Activated T-cell treated with anti-CD3 and anti-CD28 coated beads, Interleukin-2, amount 50 U/mL, for 24 hours (primary cell): Measurements from ENCODE around the gene SPINT3.
A peak's percentile ranks its signal among the peaks of the same experiment; 100 is the strongest.
"Not testable (repeated sequence)": the region's sequence is repeated elsewhere in the genome, so short reads cannot be mapped to it uniquely, and the experiment has no call there.

Experiments used
- DNase-seq: peaks from one replicate; pipeline ENCODE4 v3.0.0-alpha.2; 2020
- H3K27ac Mint-ChIP-seq: 2 replicates; pipeline ENCODE4 v1.8.0; 2020; ENCODE audit warnings: mild to moderate bottlenecking, mixed read lengths
- H3K27me3 Mint-ChIP-seq: 2 replicates; pipeline ENCODE4 v1.8.0; 2020; ENCODE audit warnings: mixed read lengths
- H3K36me3 Mint-ChIP-seq: 2 replicates; pipeline ENCODE4 v1.8.0; 2020; ENCODE audit warnings: low read depth, mixed read lengths
- H3K4me1 Mint-ChIP-seq: 2 replicates; pipeline ENCODE4 v1.8.0; 2020; ENCODE audit warnings: low read depth, mixed read lengths
- H3K4me3 Mint-ChIP-seq: 2 replicates; pipeline ENCODE4 v1.8.0; 2020; ENCODE audit warnings: mild to moderate bottlenecking, moderate library complexity, mixed read lengths
- H3K9me3 Mint-ChIP-seq: 2 replicates; pipeline ENCODE4 v1.8.0; 2020; ENCODE audit warnings: mixed read lengths

SPINT3 gene

GRCh38 chr20:45485388-45485787, 30.0 kb downstream of the SPINT3 start:
- Mint-ChIP-seq H3K27ac (no peak overlapping the region), H3K9me3 (no peaks in the 10 kb centered on the region), H3K4me1 (no peaks in the 10 kb centered on the region), H3K36me3 (no peaks in the 10 kb centered on the region), H3K4me3 (no peak overlapping the region), H3K27me3 (peaks cover 51% of the 10 kb centered on the region)
- no peak for DNase-seq

- no peak overlapping the region for H3K4me3 Mint-ChIP-seq
- H3K36me3 Mint-ChIP-seq, result no peaks in the 10 kb centered on the region
- H3K27ac Mint-ChIP-seq, result no peak overlapping the region
- no peaks in the 10 kb centered on the region for H3K4me1 Mint-ChIP-seq
- no peaks in the 10 kb centered on the region for H3K9me3 Mint-ChIP-seq
- no peak for DNase-seq
- H3K27me3 Mint-ChIP-seq, result peaks cover 55% of the 10 kb centered on the region
These were observed 30.7 kb downstream of the SPINT3 start for GRCh38 chr20:45484676-45485075.

- no peaks in the 10 kb centered on the region for H3K9me3 Mint-ChIP-seq
- peaks cover 47% of the 10 kb centered on the region for H3K27me3 Mint-ChIP-seq
- no peak overlapping the region for H3K27ac Mint-ChIP-seq
- H3K4me1 Mint-ChIP-seq, result no peaks in the 10 kb centered on the region
- H3K4me3 Mint-ChIP-seq, result no peak overlapping the region
- H3K36me3 Mint-ChIP-seq, result no peaks in the 10 kb centered on the region
- no peak for DNase-seq
These were observed 35.6 kb downstream of the SPINT3 start for GRCh38 chr20:45479822-45480221.

- not testable (repeated sequence) for H3K9me3 Mint-ChIP-seq, H3K4me3 Mint-ChIP-seq, H3K27ac Mint-ChIP-seq, DNase-seq, H3K36me3 Mint-ChIP-seq, H3K4me1 Mint-ChIP-seq
- H3K27me3 Mint-ChIP-seq, result peaks cover 35% of the 10 kb centered on the region
These were observed 37.8 kb downstream of the SPINT3 start for GRCh38 chr20:45477530-45478148.

GRCh38 chr20:45472286-45472685, 43.1 kb downstream of the SPINT3 start:
- not testable (repeated sequence) for H3K4me1 Mint-ChIP-seq, H3K27ac Mint-ChIP-seq, H3K36me3 Mint-ChIP-seq, H3K9me3 Mint-ChIP-seq, DNase-seq, H3K4me3 Mint-ChIP-seq
- H3K27me3 Mint-ChIP-seq, result peaks cover 30% of the 10 kb centered on the region

- Mint-ChIP-seq H3K36me3 (no peaks in the 10 kb centered on the region), H3K4me3 (peak overlapping the region; percentile 58), H3K4me1 (peaks cover 9% of the 10 kb centered on the region), H3K27ac (no peak overlapping the region), H3K27me3 (peaks cover 30% of the 10 kb centered on the region), H3K9me3 (no peaks in the 10 kb centered on the region)
- DNase-seq, result no peak
These were observed 44.5 kb downstream of the SPINT3 start for GRCh38 chr20:45470937-45471336.

GRCh38 chr20:45470262-45470931, 45.0 kb downstream of the SPINT3 start:
- peaks cover 30% of the 10 kb centered on the region for H3K27me3 Mint-ChIP-seq
- DNase-seq, result peak; percentile 47

GRCh38 chr20:45469336-45470261, 45.8 kb downstream of the SPINT3 start, which contains the start of gene WFDC2:
Gene WFDC2, plus strand, starts transcription at chr20:45469753. Its CDS starts 29 bp downstream, at chr20:45469782.
- no peak for DNase-seq
- Mint-ChIP-seq H3K27me3 (peaks cover 30% of the 10 kb centered on the region), H3K4me3 (peak within 1 kb of the TSS; percentile 58), H3K9me3 (no peaks in the 10 kb centered on the region), H3K36me3 (no peaks in the 10 kb centered on the region), H3K27ac (no peak within 1 kb of the TSS), H3K4me1 (peaks cover 9% of the 10 kb centered on the region)

More at GRCh38 chr20:45470262-45470931, 45.0 kb downstream of the SPINT3 start:
- no peak overlapping the region for H3K27ac Mint-ChIP-seq
- no peaks in the 10 kb centered on the region for H3K9me3 Mint-ChIP-seq
- peak overlapping the region; percentile 58 for H3K4me3 Mint-ChIP-seq
- H3K4me1 Mint-ChIP-seq, result peaks cover 9% of the 10 kb centered on the region
- no peaks in the 10 kb centered on the region for H3K36me3 Mint-ChIP-seq

GRCh38 chr20:45467861-45468260, 47.6 kb downstream of the SPINT3 start:
- Mint-ChIP-seq H3K9me3 (no peaks in the 10 kb centered on the region), H3K4me3 (no peak overlapping the region), H3K36me3 (no peaks in the 10 kb centered on the region), H3K27me3 (peaks cover 30% of the 10 kb centered on the region), H3K27ac (no peak overlapping the region), H3K4me1 (peaks cover 9% of the 10 kb centered on the region)
- no peak for DNase-seq

GRCh38 chr20:45467172-45467571, 48.2 kb downstream of the SPINT3 start:
- H3K4me3 Mint-ChIP-seq, result no peak overlapping the region
- no peak for DNase-seq
- no peak overlapping the region for H3K27ac Mint-ChIP-seq
- H3K4me1 Mint-ChIP-seq, result peaks cover 9% of the 10 kb centered on the region
- H3K9me3 Mint-ChIP-seq, result no peaks in the 10 kb centered on the region
- peaks cover 30% of the 10 kb centered on the region for H3K27me3 Mint-ChIP-seq
- H3K36me3 Mint-ChIP-seq, result no peaks in the 10 kb centered on the region

- H3K9me3 Mint-ChIP-seq, result no peaks in the 10 kb centered on the region
- H3K4me3 Mint-ChIP-seq, result no peak overlapping the region
- H3K27ac Mint-ChIP-seq, result no peak overlapping the region
- peaks cover 34% of the 10 kb centered on the region for H3K27me3 Mint-ChIP-seq
- DNase-seq, result no peak
- peaks cover 12% of the 10 kb centered on the region for H3K4me1 Mint-ChIP-seq
- no peaks in the 10 kb centered on the region for H3K36me3 Mint-ChIP-seq
These were observed 49.7 kb downstream of the SPINT3 start for GRCh38 chr20:45465491-45466266.

- Mint-ChIP-seq H3K9me3 (no peaks in the 10 kb centered on the region), H3K4me3 (no peak overlapping the region), H3K27me3 (peaks cover 17% of the 10 kb centered on the region), H3K4me1 (peaks cover 5% of the 10 kb centered on the region), H3K36me3 (no peaks in the 10 kb centered on the region), H3K27ac (no peak overlapping the region)
- DNase-seq, result no peak
These were observed 51.7 kb downstream of the SPINT3 start for GRCh38 chr20:45463709-45464108.

- no peaks in the 10 kb centered on the region for H3K36me3 Mint-ChIP-seq
- H3K27me3 Mint-ChIP-seq, result peaks cover 9% of the 10 kb centered on the region
- H3K27ac Mint-ChIP-seq, result no peak overlapping the region
- H3K4me3 Mint-ChIP-seq, result no peak overlapping the region
- H3K4me1 Mint-ChIP-seq, result peaks cover 5% of the 10 kb centered on the region
- H3K9me3 Mint-ChIP-seq, result no peaks in the 10 kb centered on the region
- no peak for DNase-seq
These were observed 52.5 kb downstream of the SPINT3 start for GRCh38 chr20:45462711-45463509.
